T-helper 22 cell (primary cell): ENCODE data around the gene ATP9B.
"Not testable (repeated sequence)": the region's sequence is repeated elsewhere in the genome, so short reads cannot be mapped to it uniquely, and the experiment has no call there.

Experiments
- DNase-seq: peaks from one replicate; pipeline ENCODE4 v3.0.0-alpha.2; 2020; ENCODE audit warnings: low read depth

ATP9B gene

GRCh38 chr18:79136742-79137141 lies 67.5 kb downstream of the ATP9B start:
- DNase-seq: no peak

- DNase-seq: peak; percentile 25
These were observed 70.0 kb downstream of the ATP9B start for GRCh38 chr18:79139206-79139605.

GRCh38 chr18:79147014-79147413 lies 77.8 kb downstream of the ATP9B start:
- no peak for DNase-seq

- DNase-seq: no peak
These were observed 82.0 kb downstream of the ATP9B start for GRCh38 chr18:79151191-79151590.

- DNase-seq: no peak
These were observed 87.1 kb downstream of the ATP9B start for GRCh38 chr18:79156327-79156726.

- no peak for DNase-seq
These were observed 95.5 kb downstream of the ATP9B start for GRCh38 chr18:79164706-79165105.

- no peak for DNase-seq
These were observed 97.5 kb downstream of the ATP9B start for GRCh38 chr18:79166702-79167101.

- no peak for DNase-seq
These were observed 98.5 kb downstream of the ATP9B start for GRCh38 chr18:79167526-79168190.

- DNase-seq: no peak
These were observed 100.9 kb downstream of the ATP9B start for GRCh38 chr18:79169958-79170555.

GRCh38 chr18:79172331-79172730 lies 103.1 kb downstream of the ATP9B start:
- not testable (repeated sequence) for DNase-seq

GRCh38 chr18:79173742-79174141 lies 104.5 kb downstream of the ATP9B start:
- DNase-seq: no peak

GRCh38 chr18:79178113-79178531 lies 108.9 kb downstream of the ATP9B start:
- no peak for DNase-seq

GRCh38 chr18:79182047-79182713 lies 113.0 kb downstream of the ATP9B start:
- no peak for DNase-seq

- DNase-seq: no peak
These were observed 116.5 kb downstream of the ATP9B start for GRCh38 chr18:79185648-79186047.

- DNase-seq: no peak
These were observed 117.5 kb downstream of the ATP9B start for GRCh38 chr18:79186649-79187048.

- DNase-seq: no peak
These were observed 118.5 kb downstream of the ATP9B start for GRCh38 chr18:79187532-79188277.

- DNase-seq: no peak
These were observed 122.2 kb downstream of the ATP9B start for GRCh38 chr18:79191418-79191817.

- DNase-seq: no peak
These were observed 122.8 kb downstream of the ATP9B start for GRCh38 chr18:79191956-79192355.

- DNase-seq: no peak
These were observed 124.6 kb downstream of the ATP9B start for GRCh38 chr18:79193826-79194225.

GRCh38 chr18:79195716-79196683 lies 126.8 kb downstream of the ATP9B start:
- no peak for DNase-seq

- DNase-seq: no peak
These were observed 128.3 kb downstream of the ATP9B start for GRCh38 chr18:79197531-79197930.
